ENCODE results near the gene PLCD1. TPM values are rescaled to one million over a fixed set of nuclear protein-coding genes. Genes with fewer than 3 reads are reported as not detected.

Gene PLCD1
- total and polyA plus RNA-seq, 2 of the 8 experiments (the other 6 are each of a cell fraction or from before 2014, with no cell fraction given): 15.3 to 19.2 TPM

DNA sequence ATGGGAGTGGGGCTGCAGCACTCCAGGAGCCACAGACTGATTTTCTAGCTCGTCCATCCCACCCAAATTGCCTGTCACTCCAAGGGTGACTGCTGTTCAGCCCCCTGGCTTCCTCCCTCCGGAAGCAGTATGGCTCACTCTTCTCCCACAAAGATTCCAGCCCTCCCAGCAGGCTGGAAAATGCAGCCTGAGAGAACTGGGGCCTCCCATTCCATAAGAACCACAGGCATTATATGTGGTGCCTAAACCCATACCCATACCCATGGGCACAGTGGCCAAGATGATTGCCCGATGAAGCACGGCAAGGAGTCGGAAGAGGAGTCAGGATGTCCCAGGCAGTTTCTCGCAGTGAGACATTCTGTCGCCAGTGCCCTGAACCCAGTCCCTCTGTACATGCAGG, 44.8 kb downstream of the PLCD1 start (continued):
- no peak for TF ChIP-seq EGR1 (IDR thresholded peaks at IDR 0.05; ENCODE audit: borderline replicate concordance, low read depth, low read length)
- no peak for TF ChIP-seq HDAC2 (IDR thresholded peaks at IDR 0.05; ENCODE audit: borderline replicate concordance in 1 of 2, low read depth in 2 of 2, low read length in 2 of 2)
- TF ChIP-seq CEBPB (IDR thresholded peaks at IDR 0.05; ENCODE audit: low read depth, low read length): no peak
